Neural cell (in vitro differentiated cells): Measurements from ENCODE around the gene SAMSN1.

ENCODE experiments used
- CTCF ChIP-seq: fragments of 450-650 bp; IDR thresholded peaks from 2 replicates; pipeline ENCODE4 v1.5.1; 2014; ENCODE audit warnings: antibody characterized with exemption, mild to moderate bottlenecking, moderate library complexity; ENCODE audit not compliant: poor library complexity, severe bottlenecking
- EP300 ChIP-seq: fragments of 450-650 bp; conservative IDR thresholded peaks from 2 replicates; pipeline ENCODE4 v1.6.1; 2014; ENCODE audit warnings: antibody characterized with exemption, mild to moderate bottlenecking, moderate library complexity; ENCODE audit not compliant: poor library complexity, severe bottlenecking
- EZH2 ChIP-seq: fragments of 200-600, 300-800 bp; shearing (Covaris generic), sonication (generic); IDR thresholded peaks from 2 replicates; pipeline ENCODE4 v1.6.1; 2014; ENCODE audit warnings: antibody characterized with exemption, low read length, borderline replicate concordance, mild to moderate bottlenecking; ENCODE audit not compliant: insufficient read depth, poor library complexity, severe bottlenecking
- POLR2AphosphoS5 ChIP-seq: IDR thresholded peaks from 2 replicates; pipeline ENCODE4 v1.6.1; 2012
- RAD21 ChIP-seq: fragments of 450-650 bp; conservative IDR thresholded peaks from 2 replicates; pipeline ENCODE4 v1.6.1; 2014; ENCODE audit warnings: antibody characterized with exemption, mild to moderate bottlenecking, moderate library complexity
- REST ChIP-seq: IDR thresholded peaks from 2 replicates; pipeline ENCODE4 v1.6.1; 2012; ENCODE audit warnings: borderline replicate concordance

- TF ChIP-seq EZH2, result no peak
- TF ChIP-seq CTCF, result no peak
- no peak for TF ChIP-seq EP300
- no peak for TF ChIP-seq POLR2AphosphoS5
- TF ChIP-seq RAD21, result no peak
- TF ChIP-seq REST, result no peak
Observed at GRCh38 chr21:14581902-14582457, 35.9 kb upstream of the SAMSN1 start.
